NCI-H524 treated with DMSO at 0.1 percent for 48 hours (cell line): Measurements from ENCODE around the gene RAB15.
A peak's percentile ranks its signal among the peaks of the same experiment; 100 is the strongest.
"Not testable (repeated sequence)": the region's sequence is repeated elsewhere in the genome, so short reads cannot be mapped to it uniquely, and the experiment has no call there.

ENCODE experiments used
- DNase-seq: peaks from one replicate; lab custom pipeline; 2025; lab: John Stamatoyannopoulos, UW

Gene RAB15

GRCh38 chr14:64937821-64938193 is 34.3 kb downstream of the RAB15 start:
- no peak for DNase-seq

GRCh38 chr14:64937171-64937820 is 34.8 kb downstream of the RAB15 start:
- no peak for DNase-seq

- no peak for DNase-seq
Measured at GRCh38 chr14:64935508-64935907, 36.6 kb downstream of the RAB15 start.

GRCh38 chr14:64934338-64934929 is 37.7 kb downstream of the RAB15 start:
- no peak for DNase-seq

GRCh38 chr14:64932231-64932630 is 39.9 kb downstream of the RAB15 start:
- DNase-seq: no peak

GRCh38 chr14:64931123-64931522 is 41.0 kb downstream of the RAB15 start:
- DNase-seq: no peak

GRCh38 chr14:64930085-64930843 is 41.9 kb downstream of the RAB15 start:
- DNase-seq: no peak

GRCh38 chr14:64929014-64929359 is 43.1 kb downstream of the RAB15 start:
- no peak for DNase-seq

- no peak for DNase-seq
Measured at GRCh38 chr14:64928239-64929013, 43.7 kb downstream of the RAB15 start.

GRCh38 chr14:64927031-64927430 is 45.1 kb downstream of the RAB15 start:
- DNase-seq: no peak

- DNase-seq: no peak
Measured at GRCh38 chr14:64926398-64926995, 45.6 kb downstream of the RAB15 start.

- DNase-seq: no peak
Measured at GRCh38 chr14:64923015-64923414, 49.1 kb downstream of the RAB15 start.

- DNase-seq: no peak
Measured at GRCh38 chr14:64920465-64920864, 51.7 kb downstream of the RAB15 start.

- no peak for DNase-seq
Measured at GRCh38 chr14:64919618-64920017, 52.5 kb downstream of the RAB15 start.

GRCh38 chr14:64919215-64919614 is 52.9 kb downstream of the RAB15 start:
- DNase-seq: no peak

GRCh38 chr14:64918216-64918615 is 53.9 kb downstream of the RAB15 start:
- no peak for DNase-seq

- no peak for DNase-seq
Measured at GRCh38 chr14:64915797-64916196, 56.3 kb downstream of the RAB15 start.

- DNase-seq: no peak
Measured at GRCh38 chr14:64915029-64915424, 57.1 kb downstream of the RAB15 start.

GRCh38 chr14:64914237-64915028 is 57.7 kb downstream of the RAB15 start, which contains the start of gene CHURC1:
Gene CHURC1 (plus strand): TSS chr14:64914455. CDS start chr14:64914496, 41 bp downstream.
- peak; percentile 99 for DNase-seq

GRCh38 chr14:64913477-64913876 is 58.7 kb downstream of the RAB15 start:
- DNase-seq: not testable (repeated sequence)

- no peak for DNase-seq
Measured at GRCh38 chr14:64912261-64912660, 59.9 kb downstream of the RAB15 start.
